ENCODE measurements around the gene FAM241B. TPM values are rescaled to one million over a fixed set of nuclear protein-coding genes. Genes with fewer than 3 reads are reported as not detected.

The FAM241B gene
- total RNA-seq, 1 experiment from 2014 or later: 13.7 TPM

DNA sequence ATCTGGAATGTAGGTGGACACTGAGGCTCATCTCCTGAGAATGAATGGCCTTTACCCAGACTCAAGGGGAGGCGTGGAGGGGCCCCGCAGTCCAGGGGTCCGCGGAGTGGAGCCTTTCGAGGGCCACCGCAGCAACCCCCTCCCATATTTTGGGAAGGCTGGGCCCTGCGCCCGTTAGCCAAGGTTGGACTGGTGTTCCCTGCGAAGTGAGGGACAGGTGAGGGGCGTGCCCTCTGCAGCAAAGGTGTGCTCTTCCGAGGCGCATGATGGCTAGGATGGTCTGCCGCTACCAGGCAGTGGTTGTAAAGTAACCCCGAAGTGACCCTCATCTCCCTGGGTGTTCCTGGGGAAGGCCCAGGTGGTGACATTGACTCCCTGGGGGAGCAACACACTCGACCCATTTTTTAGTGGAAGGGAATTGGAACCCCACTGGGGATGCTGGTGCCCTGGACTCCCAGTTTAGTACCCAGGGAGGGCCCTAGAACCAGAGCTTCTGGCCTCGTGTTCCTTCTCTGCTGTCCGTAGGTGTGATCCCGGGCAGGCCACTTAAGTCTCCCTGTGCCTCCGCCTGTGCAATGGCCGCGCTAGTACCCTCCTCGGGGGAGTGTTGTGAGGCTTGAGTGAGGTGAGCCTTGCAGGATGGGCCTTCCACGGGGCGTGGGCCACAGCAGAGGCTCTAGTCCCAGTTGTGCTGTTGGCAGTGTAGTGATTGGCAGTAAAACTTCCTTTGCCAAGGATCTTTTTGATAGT is 779 bp downstream of the FAM241B start:
- Mint-ChIP-seq H3K36me3 (ENCODE audit: insufficient read depth in 1 of 3, low read depth in 3 of 3) (peaks cover 16 to 26% (median 23%) of the 10 kb centered on the region in 3 experiments), H3K27ac (no peak overlapping the region), H3K4me3 (peak overlapping the region; percentile 69 to 81), H3K9me3 (no peaks in the 10 kb centered on the region), H3K4me1 (peaks cover 5 to 12% of the 10 kb centered on the region in 2 experiments), H3K27me3 (ENCODE audit: low read depth) (peaks cover 41% of the 10 kb centered on the region)
- Histone ChIP-seq H2BK12ac (ENCODE audit: insufficient read length, low read depth, low read length) (no peak overlapping the region), H3K79me2 (ENCODE audit: insufficient read depth, low read length) (no peaks in the 10 kb centered on the region; the same call in 1 of the 2 replicates), H2BK20ac (ENCODE audit: low read depth, low read length, poor library complexity, severe bottlenecking) (no peak overlapping the region), H3K27me3 (ENCODE audit: insufficient read depth, low read length) (no peaks in the 10 kb centered on the region), H2AFZ (ENCODE audit: low read length) (no peak overlapping the region), H4K5ac (ENCODE audit: insufficient read length, low read depth, low read length) (no peak overlapping the region), H2BK15ac (ENCODE audit: low read depth, low read length) (no peak overlapping the region), H3K18ac (ENCODE audit: insufficient read length, low read depth, low read length) (no peak overlapping the region), H3K27ac (ENCODE audit: insufficient read length, low read depth, low read length) (no peak overlapping the region), H3K4me1 (ENCODE audit: insufficient read depth, low read length) (peaks cover 5% of the 10 kb centered on the region; the same call in 1 of the 2 replicates), H3K79me1 (ENCODE audit: insufficient read depth, low read depth, low read length, poor library complexity, severe bottlenecking) (peaks cover 5% of the 10 kb centered on the region), H3K23ac (ENCODE audit: insufficient read length, low read depth, low read length) (no peak overlapping the region), H3K56ac (ENCODE audit: insufficient read length, low read depth, low read length) (no peak overlapping the region), H2BK5ac (ENCODE audit: insufficient read length, low read length) (no peak overlapping the region), H3T11ph (ENCODE audit: low read length) (no peak overlapping the region), H4K8ac (replicated peaks; ENCODE audit: insufficient read length, low read depth, low read length) (no peak overlapping the region), H3K4ac (ENCODE audit: low read depth, low read length) (no peak overlapping the region), H3K9me3 (ENCODE audit: control insufficient read depth, low read depth, low read length) (no peaks in the 10 kb centered on the region), H2BK120ac (ENCODE audit: low read depth, low read length, poor library complexity, severe bottlenecking) (no peak overlapping the region), H4K20me1 (ENCODE audit: control insufficient read depth, insufficient read depth, insufficient read length) (no peaks in the 10 kb centered on the region), H2AK5ac (ENCODE audit: insufficient read length, low read length) (no peak overlapping the region), H3K23me2 (ENCODE audit: insufficient read length, low read depth, low read length, poor library complexity, severe bottlenecking) (no peaks in the 10 kb centered on the region), H4K91ac (ENCODE audit: insufficient read length, low read depth, low read length) (no peak overlapping the region), H3K9ac (ENCODE audit: extremely low read depth, insufficient read length, low read length) (peak overlapping the region; percentile 29), H3K4me2 (ENCODE audit: insufficient read depth, insufficient read length, low read length) (peak overlapping the region; percentile 60), H3K14ac (ENCODE audit: insufficient read depth, low read length) (peak overlapping the region; percentile 14; the same call in 1 of the 2 replicates)
- WGBS (ENCODE audit: extremely low coverage, insufficient read length, low lambda C conversion rate): no CpG with 5 or more reads among the region's 24 CpGs
- TF ChIP-seq, protein P1, sequence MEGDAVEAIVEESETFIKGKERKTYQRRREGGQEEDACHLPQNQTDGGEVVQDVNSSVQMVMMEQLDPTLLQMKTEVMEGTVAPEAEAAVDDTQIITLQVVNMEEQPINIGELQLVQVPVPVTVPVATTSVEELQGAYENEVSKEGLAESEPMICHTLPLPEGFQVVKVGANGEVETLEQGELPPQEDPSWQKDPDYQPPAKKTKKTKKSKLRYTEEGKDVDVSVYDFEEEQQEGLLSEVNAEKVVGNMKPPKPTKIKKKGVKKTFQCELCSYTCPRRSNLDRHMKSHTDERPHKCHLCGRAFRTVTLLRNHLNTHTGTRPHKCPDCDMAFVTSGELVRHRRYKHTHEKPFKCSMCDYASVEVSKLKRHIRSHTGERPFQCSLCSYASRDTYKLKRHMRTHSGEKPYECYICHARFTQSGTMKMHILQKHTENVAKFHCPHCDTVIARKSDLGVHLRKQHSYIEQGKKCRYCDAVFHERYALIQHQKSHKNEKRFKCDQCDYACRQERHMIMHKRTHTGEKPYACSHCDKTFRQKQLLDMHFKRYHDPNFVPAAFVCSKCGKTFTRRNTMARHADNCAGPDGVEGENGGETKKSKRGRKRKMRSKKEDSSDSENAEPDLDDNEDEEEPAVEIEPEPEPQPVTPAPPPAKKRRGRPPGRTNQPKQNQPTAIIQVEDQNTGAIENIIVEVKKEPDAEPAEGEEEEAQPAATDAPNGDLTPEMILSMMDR (conservative IDR thresholded peaks at IDR 0.05): no peak
- DNase-seq: peak; percentile 32

All from H9 (cell line).